ENCODE data around the gene SYK.
"Not testable (repeated sequence)": the region's sequence is repeated elsewhere in the genome, so short reads cannot be mapped to it uniquely, and the experiment has no call there.

The SYK gene

GRCh38 chr9:90799271-90799852, 2.3 kb upstream of the SYK start:
- DNase-seq = no peak

- DNase-seq = no peak
These were observed 329 bp downstream of the SYK start for GRCh38 chr9:90801973-90802322.

GRCh38 chr9:90802386-90802985, 867 bp downstream of the SYK start:
- DNase-seq = no peak

GRCh38 chr9:90803860-90804593, 2.4 kb downstream of the SYK start:
- DNase-seq = no peak

GRCh38 chr9:90805006-90805996, 3.7 kb downstream of the SYK start:
- no peak for DNase-seq

- no peak for DNase-seq
These were observed 5.4 kb downstream of the SYK start for GRCh38 chr9:90807006-90807405.

GRCh38 chr9:90808398-90808797, 6.8 kb downstream of the SYK start:
- no peak for DNase-seq

- DNase-seq = no peak
These were observed 7.5 kb downstream of the SYK start for GRCh38 chr9:90808890-90809685.

GRCh38 chr9:90810691-90811090, 9.1 kb downstream of the SYK start:
- DNase-seq = no peak

- no peak for DNase-seq
These were observed 11.4 kb downstream of the SYK start for GRCh38 chr9:90813046-90813445.

GRCh38 chr9:90813523-90813922, 11.9 kb downstream of the SYK start:
- DNase-seq = no peak

GRCh38 chr9:90814355-90814754, 12.7 kb downstream of the SYK start:
- no peak for DNase-seq

- no peak for DNase-seq
These were observed 13.7 kb downstream of the SYK start for GRCh38 chr9:90815183-90815943.

GRCh38 chr9:90815944-90816357, 14.3 kb downstream of the SYK start:
- DNase-seq = no peak

GRCh38 chr9:90816690-90817089, 15.1 kb downstream of the SYK start:
- no peak for DNase-seq

GRCh38 chr9:90818279-90818678, 16.7 kb downstream of the SYK start:
- no peak for DNase-seq

- DNase-seq = not testable (repeated sequence)
These were observed 18.8 kb downstream of the SYK start for GRCh38 chr9:90820406-90820805.

GRCh38 chr9:90821236-90821635, 19.6 kb downstream of the SYK start:
- DNase-seq = not testable (repeated sequence)

- no peak for DNase-seq
These were observed 20.1 kb downstream of the SYK start for GRCh38 chr9:90821697-90822096.

- DNase-seq = no peak
These were observed 21.2 kb downstream of the SYK start for GRCh38 chr9:90822866-90823265.

- no peak for DNase-seq
These were observed 24.0 kb downstream of the SYK start for GRCh38 chr9:90825586-90825985.

Data from activated naive CD4-positive, alpha-beta T cell treated with anti-CD3 and anti-CD28 coated beads, Interleukin-2, amount 50 U/mL, for 16 hours (primary cell).